HG02938 (cell line): ENCODE results near the gene DNM1.
"Not testable (repeated sequence)": the region's sequence is repeated elsewhere in the genome, so short reads cannot be mapped to it uniquely, and the experiment has no call there.

Experiments
- ATAC-seq: cut with Tn5 transposase; IDR thresholded peaks from one replicate; pipeline ENCODE4 v1.9.1; 2021; ENCODE audit warnings: mild to moderate bottlenecking, moderate library complexity; ENCODE audit not compliant: unreplicated experiment

Gene DNM1

DNA sequence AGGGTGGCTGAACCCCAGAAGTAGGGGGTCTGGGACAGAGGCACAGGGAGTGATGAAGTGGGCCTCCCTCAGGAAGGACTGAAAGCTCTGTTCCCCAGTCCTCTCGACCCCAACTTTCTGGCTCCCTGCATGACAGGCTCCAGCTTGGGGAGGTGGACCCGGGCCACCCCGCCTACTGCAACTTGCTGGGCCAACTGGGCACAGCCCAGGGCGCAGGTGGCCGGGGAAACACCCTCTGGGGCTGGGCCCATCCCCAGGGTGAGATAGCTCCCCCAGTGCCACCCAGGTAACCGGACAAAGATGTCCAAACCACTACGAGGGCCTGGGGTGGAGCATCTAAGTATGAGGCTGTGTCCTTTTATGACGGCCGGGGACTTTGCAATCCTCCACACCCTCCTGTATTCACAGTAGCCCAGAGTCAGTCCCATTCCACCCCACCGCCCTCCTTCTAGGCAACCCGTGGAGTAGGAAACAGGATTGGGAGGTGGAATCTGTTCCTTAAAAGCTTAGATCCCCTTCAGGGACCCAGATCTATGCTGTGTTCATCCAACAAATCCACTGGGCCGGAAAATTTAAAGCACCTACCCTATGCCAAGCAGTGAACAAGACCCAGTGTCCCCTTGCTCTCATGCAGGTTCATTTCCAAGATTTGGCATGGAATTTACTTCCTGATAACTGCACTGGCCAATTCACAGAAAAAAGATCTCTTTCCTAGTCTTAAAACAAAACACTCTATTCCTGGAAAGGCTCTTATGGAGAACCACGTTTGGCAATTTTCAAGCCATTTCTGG lies 19.9 kb downstream of the DNM1 start:
- no peak for ATAC-seq

DNA sequence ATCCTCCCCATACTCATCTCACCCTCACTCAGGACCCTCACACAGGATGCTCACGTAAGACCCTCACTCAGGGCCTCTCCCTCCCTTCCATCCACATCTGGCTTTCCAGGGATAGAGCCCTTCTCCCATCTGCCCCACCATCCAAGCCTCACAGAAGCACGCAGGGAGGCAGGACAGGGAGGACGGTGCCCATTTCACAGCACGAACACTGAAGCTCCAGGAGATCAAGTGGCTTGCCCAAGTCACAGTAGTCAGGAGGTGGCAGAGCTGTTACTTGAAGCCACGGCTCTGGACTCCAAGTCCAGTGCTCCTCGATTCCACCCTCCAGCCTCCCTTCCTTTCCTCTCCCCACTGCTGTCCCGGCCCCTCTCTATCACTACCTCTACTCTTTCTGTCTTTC lies 21.7 kb downstream of the DNM1 start:
- ATAC-seq: no peak

DNA sequence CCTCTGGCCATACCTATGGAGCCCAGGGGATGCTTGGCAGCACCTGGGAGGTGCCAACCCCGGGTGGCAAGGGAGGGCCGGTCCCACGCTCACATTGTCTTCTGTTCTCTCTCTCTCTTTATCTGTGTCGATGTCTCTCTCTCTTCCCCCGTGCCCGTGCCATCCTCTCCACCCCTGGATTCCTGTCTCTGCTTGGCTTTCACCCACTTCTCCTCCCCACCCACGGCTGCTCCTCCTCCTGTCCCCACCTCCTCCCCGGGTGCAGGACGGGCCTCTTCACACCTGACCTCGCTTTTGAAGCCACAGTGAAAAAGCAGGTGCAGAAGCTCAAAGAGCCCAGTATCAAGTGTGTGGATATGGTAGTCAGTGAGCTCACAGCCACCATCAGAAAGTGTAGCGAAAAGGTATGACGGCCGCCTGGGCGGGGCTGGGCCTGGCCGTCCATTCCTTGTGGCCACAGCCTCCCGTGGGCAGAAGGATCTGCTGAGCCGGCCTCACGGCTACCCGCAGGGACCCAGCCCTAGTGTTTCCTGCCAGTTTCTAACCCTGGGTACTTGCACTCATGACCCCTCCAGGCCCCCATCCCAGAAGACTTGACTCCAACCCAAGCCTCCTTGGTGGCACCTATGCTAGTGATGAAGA lies 22.7 kb downstream of the DNM1 start:
- no peak for ATAC-seq

- no peak for ATAC-seq
These were observed 23.2 kb downstream of the DNM1 start for GRCh38 chr9:128226412-128226801.

DNA sequence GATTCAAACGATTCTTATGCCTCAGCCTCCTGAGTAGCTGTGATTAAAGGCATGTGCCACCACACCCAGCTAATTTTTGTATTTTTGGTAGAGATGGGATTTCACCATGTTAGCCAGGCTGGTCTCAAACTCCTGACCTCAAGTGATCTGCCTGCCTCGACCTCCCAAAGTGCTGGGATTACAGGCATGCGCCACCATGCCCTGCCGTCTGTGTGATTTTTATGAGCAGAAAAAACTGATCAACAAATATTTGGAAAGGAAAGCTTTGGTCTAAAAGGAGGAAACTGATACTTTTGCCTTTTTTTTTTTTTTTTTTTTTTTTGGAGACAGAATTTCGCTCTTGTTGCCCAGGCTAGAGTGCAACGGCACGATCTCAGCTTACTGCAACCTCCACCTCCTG lies 27.7 kb downstream of the DNM1 start:
- not testable (repeated sequence) for ATAC-seq

DNA sequence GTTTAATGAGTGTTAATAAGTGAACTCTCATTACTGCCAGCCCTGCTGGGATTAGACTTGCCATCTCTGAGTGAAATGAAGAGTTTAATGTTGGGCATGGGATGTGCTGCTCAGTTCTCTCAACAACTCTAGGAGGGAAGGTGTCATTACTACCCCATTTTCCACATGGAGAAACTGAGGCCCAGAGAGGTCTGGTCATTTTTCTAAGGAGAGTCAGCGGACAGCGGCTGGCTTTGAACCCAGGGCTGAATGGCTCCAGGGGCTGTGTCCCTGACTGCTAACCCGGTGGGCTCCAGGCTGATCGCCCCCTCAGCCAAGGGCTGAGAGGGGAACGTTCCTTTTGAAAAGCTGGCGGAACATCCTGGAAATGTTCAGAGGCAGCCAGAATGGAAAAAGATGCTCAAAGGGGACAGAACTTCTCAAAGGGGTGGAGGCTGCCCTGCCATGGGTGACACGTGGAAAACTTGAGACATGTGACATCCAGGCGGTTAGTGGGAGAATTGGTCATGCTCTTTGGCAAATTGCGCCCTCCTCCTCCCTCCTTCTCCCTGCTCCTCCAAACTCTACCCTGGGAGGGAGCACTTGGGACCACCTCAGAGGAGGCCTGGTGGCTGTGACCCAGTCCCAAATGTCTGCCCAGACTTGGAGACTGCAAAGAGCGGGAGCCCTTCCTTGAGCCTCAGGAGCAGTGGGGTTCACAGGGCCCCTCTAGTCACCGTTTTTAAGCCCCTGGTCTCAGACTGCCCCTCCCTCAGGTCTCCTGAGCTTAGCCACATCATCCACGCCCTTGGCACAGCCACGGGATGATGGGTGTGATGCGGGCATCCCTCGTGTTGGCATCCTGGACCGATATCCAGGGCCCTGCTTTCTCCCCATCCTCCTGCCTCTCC lies 28.7 kb downstream of the DNM1 start:
- ATAC-seq: no peak

DNA sequence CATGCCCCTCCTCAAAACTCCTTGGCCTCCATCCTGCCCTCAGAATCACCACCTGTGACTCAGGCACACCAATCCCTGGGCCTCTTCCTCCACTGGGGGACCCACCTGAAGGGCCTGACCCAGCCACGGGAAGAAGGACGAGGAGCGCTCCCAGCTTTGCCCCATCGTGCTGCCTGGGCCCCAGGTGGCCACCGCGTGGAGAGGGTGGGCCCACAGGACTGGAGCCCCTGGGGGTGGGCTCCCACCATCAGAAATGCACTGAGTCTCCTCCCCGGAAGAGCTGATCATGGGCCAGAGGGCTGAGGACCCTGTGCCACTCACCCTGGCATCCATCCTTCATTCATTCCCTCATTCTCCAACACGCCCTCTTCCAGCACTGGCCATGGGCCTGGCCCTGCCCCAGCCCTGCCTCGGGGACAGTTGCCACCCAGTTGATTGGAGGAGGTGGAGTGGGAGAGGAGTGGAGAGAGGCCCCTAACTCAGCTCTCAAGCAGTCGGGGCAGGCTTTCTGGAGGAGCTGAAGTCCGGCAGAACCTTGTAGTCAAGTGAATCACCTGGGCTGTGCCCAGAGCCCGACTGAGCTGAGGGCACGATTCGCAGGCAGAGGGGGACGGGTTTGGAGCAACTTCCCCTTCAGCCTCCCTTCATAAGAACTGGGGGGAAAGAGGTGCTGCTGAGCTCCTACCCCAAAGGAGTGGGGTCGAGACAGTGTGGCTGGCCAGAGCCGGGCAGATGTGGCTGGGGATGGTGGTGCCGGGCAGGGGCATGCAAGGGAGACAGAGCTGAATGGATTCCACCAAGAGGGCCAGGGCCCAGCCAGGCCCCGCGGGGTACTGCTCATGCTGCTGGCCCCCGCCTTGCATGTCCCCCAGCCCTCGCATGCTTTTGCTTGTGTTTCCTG lies 29.6 kb downstream of the DNM1 start:
- ATAC-seq: no peak

DNA sequence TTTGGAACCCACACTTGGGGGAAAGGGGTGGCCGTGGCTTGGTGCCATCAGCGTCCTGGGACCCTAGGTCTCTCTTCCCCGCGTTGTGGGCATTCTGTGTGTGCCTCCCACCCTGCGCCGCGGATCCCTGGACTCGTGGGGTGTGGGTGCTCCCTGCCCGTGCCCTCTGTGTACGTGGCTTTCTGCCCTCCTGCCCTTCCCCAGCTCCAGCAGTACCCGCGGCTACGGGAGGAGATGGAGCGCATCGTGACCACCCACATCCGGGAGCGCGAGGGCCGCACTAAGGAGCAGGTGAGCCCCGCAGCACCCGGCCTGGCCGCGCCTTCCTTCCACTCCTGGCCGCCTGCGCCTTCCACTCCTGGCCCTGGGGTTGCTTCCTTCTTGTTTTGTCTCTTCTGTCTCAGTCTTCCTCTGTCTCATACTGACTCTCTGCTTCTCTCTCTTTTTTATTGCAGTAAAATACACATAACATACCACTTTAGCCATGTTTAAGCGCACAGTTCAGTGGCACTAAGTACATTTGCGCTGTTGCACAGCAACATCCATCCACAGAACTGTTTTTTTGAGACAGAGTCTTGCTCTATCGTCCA lies 30.7 kb downstream of the DNM1 start:
- no peak for ATAC-seq

DNA sequence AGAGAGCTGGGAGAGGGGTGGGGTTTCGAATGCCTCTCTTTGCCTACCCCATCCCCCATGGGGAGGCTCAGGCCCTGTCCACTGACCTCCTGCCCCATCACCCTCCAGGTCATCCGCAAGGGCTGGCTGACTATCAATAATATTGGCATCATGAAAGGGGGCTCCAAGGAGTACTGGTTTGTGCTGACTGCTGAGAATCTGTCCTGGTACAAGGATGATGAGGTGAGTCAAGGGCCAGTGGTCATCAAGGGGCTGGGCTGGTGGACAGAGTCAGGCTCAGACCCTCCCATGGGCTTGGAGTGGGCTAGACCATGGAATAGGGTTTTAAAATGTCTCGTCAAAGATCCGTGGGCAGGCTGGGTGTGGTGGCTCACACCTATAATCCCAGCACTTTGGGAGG lies 38.9 kb downstream of the DNM1 start:
- no peak for ATAC-seq

GRCh38 chr9:128242828-128243214 lies 39.6 kb downstream of the DNM1 start:
- no peak for ATAC-seq

DNA sequence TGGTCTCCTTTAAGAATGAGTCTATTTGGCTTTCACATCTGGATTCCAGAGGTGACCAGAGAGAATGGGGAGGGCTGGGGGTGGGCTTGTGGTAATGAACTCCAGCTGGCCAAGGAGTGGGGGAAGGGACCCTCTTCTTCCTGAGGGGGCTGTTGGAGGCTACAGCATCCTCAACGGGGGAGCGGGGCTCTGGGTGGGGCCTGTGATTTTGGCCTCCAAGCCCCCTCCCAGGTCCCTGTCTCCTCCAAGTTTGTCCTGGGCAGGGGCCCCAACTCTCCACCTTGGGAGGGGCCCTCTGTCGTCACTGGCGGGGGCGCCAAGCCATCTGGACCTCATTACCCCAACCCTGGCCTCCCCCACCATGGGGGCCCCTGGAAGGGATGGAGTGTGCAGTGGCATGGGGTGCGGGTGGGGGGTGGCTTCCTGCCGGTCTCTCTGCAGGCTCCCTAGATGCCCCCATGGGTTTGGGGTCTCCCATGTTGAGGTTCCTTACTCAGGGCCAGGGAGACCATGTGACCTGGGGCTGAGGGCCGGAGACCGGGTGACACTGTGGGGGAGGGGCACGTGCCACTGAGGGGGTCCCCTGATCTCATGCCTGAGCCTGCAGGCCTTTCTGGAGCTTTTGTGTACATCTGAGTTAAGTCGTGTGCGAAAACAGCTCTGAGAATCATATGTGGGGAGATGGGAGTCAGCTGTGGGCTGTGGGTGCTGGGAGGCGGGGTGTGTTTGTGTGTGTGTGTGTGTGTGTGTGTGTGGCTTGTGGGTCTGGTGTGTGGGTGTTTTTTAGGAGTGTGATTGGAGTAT lies 40.2 kb downstream of the DNM1 start:
- no peak for ATAC-seq

DNA sequence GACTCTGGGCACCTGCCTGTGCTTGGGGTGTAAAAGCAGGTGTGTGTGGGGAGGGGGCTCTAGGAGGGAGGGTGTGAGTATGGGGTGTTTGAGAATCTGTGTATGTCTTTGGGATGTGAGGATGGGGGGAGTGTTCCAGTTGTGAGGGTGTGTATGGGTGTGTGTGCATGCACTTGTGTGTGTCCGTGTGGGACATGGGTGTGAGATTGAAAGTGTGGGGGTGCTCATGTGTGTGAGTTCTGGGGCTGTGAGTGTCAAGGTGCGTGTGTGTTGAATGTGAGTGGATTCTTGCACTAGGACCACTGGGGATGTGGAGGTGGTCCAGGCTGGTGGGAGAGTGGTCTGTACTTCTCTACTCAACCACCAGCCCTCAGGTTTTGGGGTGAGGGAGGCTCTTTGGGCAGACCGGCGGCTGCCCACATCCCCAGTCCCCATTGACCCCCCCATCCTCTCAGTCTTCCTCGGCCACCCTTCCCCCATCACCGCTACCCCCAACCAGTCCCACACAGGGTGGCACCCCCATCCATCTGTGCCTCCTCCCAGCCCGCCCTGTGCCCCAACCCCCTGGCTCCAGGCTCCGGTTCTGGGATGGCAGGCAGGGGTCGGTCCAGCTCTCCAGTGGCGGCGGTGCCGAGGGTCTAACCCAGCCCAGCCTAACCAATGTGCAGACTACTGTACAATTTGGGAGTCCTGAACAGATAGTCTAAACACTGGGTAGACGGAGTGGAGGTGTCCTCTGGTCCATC lies 41.1 kb downstream of the DNM1 start:
- ATAC-seq: no peak

- no peak for ATAC-seq
These were observed 41.7 kb downstream of the DNM1 start for GRCh38 chr9:128244837-128245231.

GRCh38 chr9:128245421-128246151 lies 42.4 kb downstream of the DNM1 start:
- no peak for ATAC-seq

- no peak for ATAC-seq
These were observed 43.3 kb downstream of the DNM1 start for GRCh38 chr9:128246471-128246870.

- no peak for ATAC-seq
These were observed 44.1 kb downstream of the DNM1 start for GRCh38 chr9:128247226-128247803.

- ATAC-seq: no peak
These were observed 46.4 kb downstream of the DNM1 start for GRCh38 chr9:128249558-128249907.
